ENCODE measurements around the gene SELENOP.

DNA sequence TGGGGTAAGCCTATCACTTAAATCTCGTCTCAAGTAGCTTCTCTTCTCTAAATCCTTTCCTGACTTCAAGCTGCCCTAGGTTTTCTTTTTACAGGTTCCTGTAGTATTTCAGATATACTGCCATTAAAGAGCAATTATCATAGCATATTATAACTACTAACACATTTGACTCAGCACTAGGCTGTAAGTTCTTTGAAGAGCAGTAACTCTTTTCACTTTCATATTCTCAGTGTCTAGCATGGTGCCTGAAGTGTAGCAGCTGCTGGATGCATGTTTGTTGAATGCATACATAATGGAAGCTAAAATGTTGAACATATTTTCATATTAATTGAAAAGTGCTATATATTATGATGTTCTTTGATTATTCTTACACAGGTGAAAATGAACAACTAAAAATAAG, 32.6 kb downstream of the SELENOP start:
- TF ChIP-seq, protein P1, sequence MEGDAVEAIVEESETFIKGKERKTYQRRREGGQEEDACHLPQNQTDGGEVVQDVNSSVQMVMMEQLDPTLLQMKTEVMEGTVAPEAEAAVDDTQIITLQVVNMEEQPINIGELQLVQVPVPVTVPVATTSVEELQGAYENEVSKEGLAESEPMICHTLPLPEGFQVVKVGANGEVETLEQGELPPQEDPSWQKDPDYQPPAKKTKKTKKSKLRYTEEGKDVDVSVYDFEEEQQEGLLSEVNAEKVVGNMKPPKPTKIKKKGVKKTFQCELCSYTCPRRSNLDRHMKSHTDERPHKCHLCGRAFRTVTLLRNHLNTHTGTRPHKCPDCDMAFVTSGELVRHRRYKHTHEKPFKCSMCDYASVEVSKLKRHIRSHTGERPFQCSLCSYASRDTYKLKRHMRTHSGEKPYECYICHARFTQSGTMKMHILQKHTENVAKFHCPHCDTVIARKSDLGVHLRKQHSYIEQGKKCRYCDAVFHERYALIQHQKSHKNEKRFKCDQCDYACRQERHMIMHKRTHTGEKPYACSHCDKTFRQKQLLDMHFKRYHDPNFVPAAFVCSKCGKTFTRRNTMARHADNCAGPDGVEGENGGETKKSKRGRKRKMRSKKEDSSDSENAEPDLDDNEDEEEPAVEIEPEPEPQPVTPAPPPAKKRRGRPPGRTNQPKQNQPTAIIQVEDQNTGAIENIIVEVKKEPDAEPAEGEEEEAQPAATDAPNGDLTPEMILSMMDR (IDR thresholded peaks at IDR 0.05) = no peak
- no peak for TF ChIP-seq POLR2A (IDR thresholded peaks at IDR 0.05)
- no peak for TF ChIP-seq EP300 (IDR thresholded peaks at IDR 0.05)

Data from tibial nerve (tissue), 4 donors.